ENCODE data around the gene PPP1R9A.

PPP1R9A gene

GRCh38 chr7:95323410-95324129, 416.2 kb downstream of the PPP1R9A start:
- no peak for DNase-seq

DNA sequence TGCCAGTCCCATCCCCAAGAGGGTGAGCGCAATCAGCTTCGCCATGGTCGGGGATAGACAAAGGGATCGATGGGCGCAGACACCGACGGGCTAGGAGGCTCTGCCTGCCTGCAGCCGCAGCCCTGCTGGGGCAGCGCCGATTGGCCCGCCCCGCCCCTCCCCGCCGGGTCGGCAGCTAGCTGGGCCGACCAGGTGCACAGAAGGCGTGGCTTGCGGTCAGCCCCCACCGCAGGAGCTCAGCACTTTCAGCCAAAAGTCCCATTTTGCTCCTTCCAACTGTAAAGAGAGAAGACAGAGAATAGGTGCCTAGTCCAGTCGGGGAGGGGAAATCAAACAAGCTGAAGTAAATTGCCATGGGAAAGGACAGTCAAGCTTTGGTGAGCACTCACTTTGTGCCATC, 417.0 kb downstream of the PPP1R9A start, which contains the start of gene PON1:
TSS of gene PON1 (minus strand) at position 102 of the 400 bp plus-strand sequence. CDS start at position 45, 57 bp downstream.
- peak; percentile 9 for DNase-seq

DNA sequence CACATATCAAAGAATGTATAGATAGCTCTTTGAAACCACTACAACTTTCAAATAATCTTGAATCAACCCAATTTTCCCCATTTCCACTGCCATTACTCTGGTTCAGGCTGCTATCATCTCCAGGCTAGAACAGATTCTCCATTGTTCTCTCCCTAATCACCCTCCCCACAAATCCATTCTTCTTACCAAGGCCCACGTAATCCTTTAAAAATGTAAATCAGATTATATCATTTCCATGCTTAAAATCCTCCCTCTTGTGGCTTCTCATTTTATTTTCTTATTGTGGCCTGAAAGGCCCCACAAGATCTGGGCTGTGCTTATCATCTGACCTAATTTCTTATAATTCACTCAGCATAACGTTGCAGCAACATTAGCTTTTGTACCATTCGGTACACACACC, 420.0 kb downstream of the PPP1R9A start:
- DNase-seq: no peak

GRCh38 chr7:95330204-95330960, 423.0 kb downstream of the PPP1R9A start:
- DNase-seq: no peak

- no peak for DNase-seq
Measured at GRCh38 chr7:95330961-95331337, 423.6 kb downstream of the PPP1R9A start.

- DNase-seq: no peak
Measured at GRCh38 chr7:95334447-95334846, 427.1 kb downstream of the PPP1R9A start.

GRCh38 chr7:95335093-95335492, 427.7 kb downstream of the PPP1R9A start:
- no peak for DNase-seq

GRCh38 chr7:95338832-95339231, 431.4 kb downstream of the PPP1R9A start:
- DNase-seq: no peak

DNA sequence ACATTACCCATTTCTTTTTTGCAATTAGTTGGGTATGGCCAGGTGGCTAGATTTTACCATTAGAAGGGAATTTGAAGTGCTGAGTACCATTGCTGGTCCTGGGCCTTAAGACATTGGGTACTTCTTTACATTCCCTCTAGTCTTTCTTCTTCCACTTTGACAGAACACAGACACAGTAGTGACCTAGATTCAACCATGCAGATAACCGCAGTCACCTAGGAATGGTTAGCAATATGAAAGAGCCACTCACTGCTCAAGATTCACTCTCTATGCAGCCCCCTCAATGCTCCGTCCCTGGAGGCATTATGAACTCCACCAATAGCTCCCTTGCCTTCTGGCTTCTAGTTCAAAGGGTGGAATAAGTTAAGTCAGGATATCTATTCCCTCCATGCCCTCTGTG, 433.1 kb downstream of the PPP1R9A start:
- no peak for DNase-seq

GRCh38 chr7:95342029-95342428, 434.6 kb downstream of the PPP1R9A start:
- peak; percentile 6 for DNase-seq

GRCh38 chr7:95342642-95343307, 435.4 kb downstream of the PPP1R9A start:
- DNase-seq: no peak

Data from activated gamma-delta T cell (primary cell).